Right lobe of liver (tissue), 6 donors: Measurements from ENCODE around the gene KCNQ1OT1. TPM values are rescaled to one million over a fixed set of nuclear protein-coding genes. Genes with fewer than 3 reads are reported as not detected.

Experiments used
- ATAC-seq, 4 donors: fragments of 200-7000 bp; cut with Tn5 transposase; one replicate each; pipeline ENCODE4 v1.9.1; 2020; ENCODE audit warnings: mild to moderate bottlenecking in 4 of 4, moderate library complexity in 4 of 4
- DNase-seq, 3 donors: peaks; one replicate each; pipeline ENCODE4 v3.0.0-alpha.2; 2020
- H3K27ac ChIP-seq, 3 donors: fragments of 200-600 bp; one replicate each; pipeline ENCODE4 v1.8.0; 2022
- H3K27me3 ChIP-seq, 2 donors: fragments of 200-600 bp; one replicate each; pipeline ENCODE4 v1.8.0; 2022
- H3K36me3 ChIP-seq, 4 donors: fragments of 200-600 bp; sonication (generic) in 1 of 4; one replicate each; pipeline versions ENCODE4 v1.5.1 to v1.8.0; 2017 to 2022; ENCODE audit warnings: control low read depth in 1 of 4
- H3K4me1 ChIP-seq, 4 donors: fragments of 200-600 bp; sonication (generic) in 1 of 4; one replicate each; pipeline versions ENCODE4 v1.5.1 to v1.8.0; 2017 to 2022; ENCODE audit warnings: control low read depth in 1 of 4
- H3K4me3 ChIP-seq, 3 donors: fragments of 200-600 bp; one replicate each; pipeline ENCODE4 v1.8.0; 2022
- H3K9me3 ChIP-seq, 4 donors: fragments of 200-600 bp; sonication (generic) in 1 of 4; one replicate each; pipeline versions ENCODE4 v1.5.1 to v1.8.0; 2017 to 2022; ENCODE audit warnings: control low read depth in 1 of 4
- POLR2A ChIP-seq: fragments of 450-650 bp; IDR thresholded peaks from one replicate; pipeline ENCODE4 v1.6.1; 2017; ENCODE audit warnings: antibody characterized with exemption, mild to moderate bottlenecking
- WGBS: methylation state at CpG from one replicate; pipeline ENCODE4 v1.1.6; 2018; ENCODE audit warnings: low coverage, low lambda C conversion rate; ENCODE audit not compliant: insufficient coverage; ENCODE audit errors: missing lambda C conversion rate; 5-methylcytosine and 5-hydroxymethylcytosine counted together
- intact Hi-C, 2 donors: fragments of 100-400 bp; cut with DNase I; formaldehyde crosslinking; loops; one replicate each; pipeline versions ENCODE4 v1.11.2 to v1.14.1; 2022
- total RNA-seq, 6 experiments: library from RNA; depleted of rRNA in 2 of 6; stranded (reverse); fragments of >200 nt in 2 of 6; fragmentation: NEBNext Ultra II Directional in 3 of 6; extraction: Animal tissue kit (Norgen Biotek cat#: 25700) in 3 of 6; gene quantifications; one replicate each; pipeline versions ENCODE4 v1.1.0 to v1.2.4, GENCODE V29; 2016 to 2023
- TF ChIP-seq, protein P1 (sequence below), 4 donors: fragments of 200-600 bp in 3 of 4; fragments of 450-650 bp in 1 of 4; IDR thresholded peaks; one replicate each; pipeline versions ENCODE4 v1.5.1 to v1.8.0; 2016 to 2022; ENCODE audit warnings: antibody characterized with exemption in 4 of 4, mild to moderate bottlenecking in 2 of 4
- donor health status: DM: no; HTN: yes; CAD: no.
- donor health status: DM: no; HTN: no; CAD: no.
- donor health status: DM: no; HTN: no; CAD: no.
- donor health status: DM: no; HTN: yes; CAD: no.
- donor health status: DM: no; HTN: yes; CAD: no.

KCNQ1OT1 gene
- total RNA-seq, 6 experiments from 2014 or later, result 0.37 to 1.7 (median 0.60) TPM

DNA sequence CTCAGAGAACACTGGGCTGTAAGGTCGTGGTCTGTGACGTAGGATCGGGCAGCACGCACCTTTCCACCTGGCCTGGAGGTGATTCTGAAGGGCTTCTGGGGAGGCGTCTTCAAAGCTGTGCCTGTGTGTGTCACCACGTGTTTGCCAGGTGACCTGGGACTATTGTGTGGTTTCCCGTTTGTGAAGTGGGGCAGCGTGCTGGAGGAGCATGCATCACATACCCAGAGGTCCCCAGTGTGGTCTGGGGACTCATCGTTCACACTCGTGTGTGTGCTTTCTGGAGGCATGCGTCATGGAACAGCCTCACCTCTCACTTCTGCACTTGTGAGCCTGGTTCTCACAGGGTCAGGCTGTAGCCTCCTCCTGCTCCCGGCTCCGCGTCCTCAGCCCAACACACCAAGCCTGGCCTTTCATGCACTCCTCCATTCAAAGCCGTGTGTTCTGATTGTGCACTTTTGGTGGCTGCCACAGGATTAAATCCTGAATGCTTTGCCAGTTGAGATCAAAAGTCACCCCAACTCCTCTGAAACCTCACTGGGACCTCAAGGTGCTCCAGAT lies 106.3 kb downstream of the KCNQ1OT1 start:
- H3K27ac ChIP-seq, result no peak overlapping the region

DNA sequence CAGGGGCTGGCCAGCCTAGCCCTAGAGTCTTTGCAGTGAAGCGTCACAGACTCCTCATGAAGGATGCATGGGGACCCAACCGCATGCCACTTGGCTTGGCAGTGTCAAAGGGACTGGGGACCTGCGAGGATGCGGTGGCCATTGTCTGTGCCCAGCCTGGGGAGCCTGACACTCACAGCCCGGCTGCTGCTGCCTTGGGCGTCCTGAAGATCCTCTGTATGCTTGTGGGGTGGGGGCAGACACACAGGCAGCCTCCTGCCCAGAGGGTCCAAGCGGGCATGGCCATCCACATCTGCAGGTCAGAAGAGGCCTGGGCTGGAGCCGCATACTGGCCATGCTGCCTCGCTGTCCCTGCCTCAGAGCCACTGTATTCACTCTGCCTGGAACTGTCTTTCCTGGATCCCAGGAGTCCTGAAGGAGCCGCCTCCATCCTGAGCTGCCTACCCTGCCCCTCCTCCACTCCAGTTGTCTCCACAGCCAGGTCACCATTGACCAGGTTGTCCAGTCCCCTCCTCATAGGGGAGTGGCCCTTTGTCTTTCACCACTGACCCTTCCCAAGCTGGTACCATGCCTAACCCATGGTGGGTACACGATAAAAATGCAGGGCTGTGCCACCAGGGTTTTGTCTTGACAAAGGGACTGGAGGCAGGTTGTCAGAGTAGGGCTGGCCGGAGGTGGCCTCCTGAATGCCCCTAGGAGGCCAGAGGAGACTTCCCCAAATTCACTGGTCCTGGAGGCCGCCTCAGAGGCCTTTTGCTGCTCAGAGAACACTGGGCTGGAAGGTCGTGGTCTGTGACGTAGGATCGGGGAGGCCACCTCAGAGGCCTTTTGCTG lies 107.0 kb downstream of the KCNQ1OT1 start:
- DNase-seq (peak in 2 of 3 donors; percentile 14 to 31), ATAC-seq (no peak)
- 89% methylated on average over 3 of the region's 16 CpGs for WGBS
- H3K27me3 ChIP-seq, result no peaks in the 10 kb centered on the region
- H3K9me3 ChIP-seq, result no peaks in the 10 kb centered on the region
- no peak overlapping the region for H3K27ac ChIP-seq
- TF ChIP-seq POLR2A, result no peak
- TF ChIP-seq, protein P1, sequence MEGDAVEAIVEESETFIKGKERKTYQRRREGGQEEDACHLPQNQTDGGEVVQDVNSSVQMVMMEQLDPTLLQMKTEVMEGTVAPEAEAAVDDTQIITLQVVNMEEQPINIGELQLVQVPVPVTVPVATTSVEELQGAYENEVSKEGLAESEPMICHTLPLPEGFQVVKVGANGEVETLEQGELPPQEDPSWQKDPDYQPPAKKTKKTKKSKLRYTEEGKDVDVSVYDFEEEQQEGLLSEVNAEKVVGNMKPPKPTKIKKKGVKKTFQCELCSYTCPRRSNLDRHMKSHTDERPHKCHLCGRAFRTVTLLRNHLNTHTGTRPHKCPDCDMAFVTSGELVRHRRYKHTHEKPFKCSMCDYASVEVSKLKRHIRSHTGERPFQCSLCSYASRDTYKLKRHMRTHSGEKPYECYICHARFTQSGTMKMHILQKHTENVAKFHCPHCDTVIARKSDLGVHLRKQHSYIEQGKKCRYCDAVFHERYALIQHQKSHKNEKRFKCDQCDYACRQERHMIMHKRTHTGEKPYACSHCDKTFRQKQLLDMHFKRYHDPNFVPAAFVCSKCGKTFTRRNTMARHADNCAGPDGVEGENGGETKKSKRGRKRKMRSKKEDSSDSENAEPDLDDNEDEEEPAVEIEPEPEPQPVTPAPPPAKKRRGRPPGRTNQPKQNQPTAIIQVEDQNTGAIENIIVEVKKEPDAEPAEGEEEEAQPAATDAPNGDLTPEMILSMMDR (IDR thresholded peaks at IDR 0.05), result no peak
- H3K4me1 ChIP-seq, result no peaks in the 10 kb centered on the region
- H3K36me3 ChIP-seq, result no peaks in the 10 kb centered on the region
- intact Hi-C loops, result no loop called here
- H3K4me3 ChIP-seq, result no peak overlapping the region

More for the DNA sequence above, 106.3 kb downstream of the KCNQ1OT1 start:
- Histone ChIP-seq H3K27me3 (no peaks in the 10 kb centered on the region), H3K4me3 (no peak overlapping the region), H3K4me1 (no peaks in the 10 kb centered on the region), H3K36me3 (no peaks in the 10 kb centered on the region), H3K9me3 (no peaks in the 10 kb centered on the region)
- no peak for ATAC-seq
- intact Hi-C loops, result no loop called here
- TF ChIP-seq, protein P1 (IDR thresholded peaks at IDR 0.05), result no peak
- TF ChIP-seq POLR2A, result no peak
- DNase-seq, result no peak
- 93% methylated on average over 6 of the region's 15 CpGs for WGBS

DNA sequence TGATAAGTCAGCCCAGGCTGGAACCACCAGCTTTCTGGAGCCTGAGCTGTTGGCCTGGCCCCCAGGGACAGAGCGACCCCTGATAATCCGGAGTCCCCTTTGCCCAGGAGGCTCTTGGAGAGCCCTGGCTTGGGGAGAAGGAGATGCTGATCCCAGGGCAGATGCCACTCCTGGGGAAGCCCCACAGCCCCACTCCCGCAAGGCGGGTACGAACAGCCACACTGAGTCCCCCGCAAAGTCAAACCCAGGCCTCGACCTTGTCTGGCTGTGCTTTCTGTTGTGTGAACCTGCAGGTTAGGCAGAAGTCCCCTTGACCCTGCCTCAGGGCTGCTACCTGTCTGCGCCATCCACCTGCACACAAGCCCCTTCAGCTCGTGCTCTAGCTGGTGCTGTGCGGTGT lies 108.0 kb downstream of the KCNQ1OT1 start:
- H3K9me3 ChIP-seq, result no peaks in the 10 kb centered on the region
- no peak overlapping the region for H3K4me3 ChIP-seq
- intact Hi-C loops, result no loop called here
- no peak overlapping the region for H3K27ac ChIP-seq
- no peak for TF ChIP-seq POLR2A
- TF ChIP-seq, protein P1 (IDR thresholded peaks at IDR 0.05), result no peak
- ATAC-seq (no peak), DNase-seq (peak in 1 of 3 donors; percentile 40)
- H3K36me3 ChIP-seq, result no peaks in the 10 kb centered on the region
- no peaks in the 10 kb centered on the region for H3K27me3 ChIP-seq
- no peaks in the 10 kb centered on the region for H3K4me1 ChIP-seq
- WGBS, result 75% methylated on average over 3 of the region's 10 CpGs

DNA sequence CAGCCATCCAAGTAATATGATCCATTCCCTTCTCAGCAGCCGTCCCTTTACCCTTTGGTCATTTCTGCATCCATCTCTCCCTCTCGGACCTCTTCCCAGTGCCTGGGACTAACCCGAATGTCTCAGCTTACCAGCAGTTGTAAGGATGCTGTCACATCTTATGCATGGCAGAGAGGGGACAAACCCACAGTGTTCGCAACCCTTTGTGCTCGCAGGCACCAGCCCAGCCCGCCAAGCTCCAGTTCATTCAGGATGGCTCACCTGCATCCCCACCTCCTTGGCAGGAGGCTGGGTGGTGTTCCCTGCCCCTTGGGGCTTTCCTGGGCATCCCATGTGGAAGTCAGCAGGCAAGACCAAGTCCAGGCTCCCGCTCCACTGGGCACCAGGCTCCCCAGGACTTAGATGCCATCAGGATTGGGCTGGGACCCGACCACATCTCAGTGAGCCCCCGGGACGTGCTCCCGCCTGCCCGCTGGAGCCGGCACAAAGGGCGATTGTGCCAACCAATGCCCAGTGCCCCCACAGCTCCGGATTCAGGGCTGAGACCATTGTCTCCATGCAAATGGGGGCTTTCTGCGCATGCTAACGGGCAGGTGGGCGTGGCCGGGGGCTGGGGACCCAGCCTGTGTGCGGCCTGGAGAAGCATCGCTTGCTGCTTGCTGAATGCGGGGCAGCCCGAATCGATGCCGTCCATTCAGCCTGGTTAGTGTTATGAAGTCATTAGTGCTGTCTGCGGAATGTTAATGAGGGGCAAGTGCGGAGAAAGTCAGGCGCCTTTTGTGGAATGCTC lies 108.6 kb downstream of the KCNQ1OT1 start:
- no peak overlapping the region for H3K4me3 ChIP-seq
- WGBS, result 83% methylated on average over 14 of the region's 28 CpGs
- no peaks in the 10 kb centered on the region for H3K4me1 ChIP-seq
- H3K9me3 ChIP-seq, result no peaks in the 10 kb centered on the region
- ATAC-seq (no peak), DNase-seq (no peak)
- H3K36me3 ChIP-seq, result no peaks in the 10 kb centered on the region
- H3K27me3 ChIP-seq, result no peaks in the 10 kb centered on the region
- H3K27ac ChIP-seq, result no peak overlapping the region
- intact Hi-C loops, result no loop called here
- TF ChIP-seq POLR2A, result no peak
- TF ChIP-seq, protein P1 (IDR thresholded peaks at IDR 0.05), result no peak
